IMR-90 (cell line): Measurements from ENCODE around the gene SPATA2L. TPM values are rescaled to one million over a fixed set of nuclear protein-coding genes. Genes with fewer than 3 reads are reported as not detected.
A peak's percentile ranks its signal among the peaks of the same experiment; 100 is the strongest.

Experiments used
- ATAC-seq: fragments of 200-7000 bp; cut with Tn5 transposase; 2 replicates; pipeline ENCODE4 v1.9.1; 2020; ENCODE audit warnings: low read depth, mild to moderate bottlenecking, moderate library complexity
- BruUV-seq: library from RNA; stranded (reverse); fragments of 400-500 nt; replicated peaks from 2 replicates; lab custom pipeline; 2021; lab: Mats Ljungman, UMichigan
- CTCF ChIA-PET: fragments of 300-600 bp; formaldehyde crosslinking; extraction: SDS; loops from one replicate; lab custom pipeline; 2021; ENCODE audit warnings: antibody characterized with exemption; lab: Yijun Ruan, JAX
- POLR2A ChIA-PET: fragments of 300-600 bp; sonication (Branson Sonifier 250); formaldehyde crosslinking; loops from one replicate; lab custom pipeline; 2022; ENCODE audit warnings: antibody characterized with exemption; ENCODE audit not compliant: unreplicated experiment; lab: Charles Lee
- DNase-seq: peaks from one replicate; pipeline ENCODE4 v3.0.0; 2013
- H2AFZ ChIP-seq: replicated peaks from 2 replicates; pipeline ENCODE3; 2013; ENCODE audit warnings: low read length, mild to moderate bottlenecking; ENCODE audit not compliant: poor library complexity
- H2AK5ac ChIP-seq: 2 replicates; pipeline ENCODE4 v1.6.1; 2013; ENCODE audit warnings: low read depth, low read length, inconsistent platforms
- H2AK9ac ChIP-seq: replicated peaks from 2 replicates; pipeline ENCODE3; 2013; ENCODE audit warnings: mild to moderate bottlenecking, low read depth, low read length, moderate library complexity; ENCODE audit not compliant: poor library complexity
- H2BK120ac ChIP-seq: 2 replicates; pipeline ENCODE4 v1.6.1; 2013; ENCODE audit warnings: low read depth, low read length, inconsistent platforms
- H2BK15ac ChIP-seq: 3 replicates; pipeline ENCODE4 v1.6.1; 2013; ENCODE audit warnings: low read depth, low read length, inconsistent platforms
- H2BK20ac ChIP-seq: 2 replicates; pipeline ENCODE4 v1.6.1; 2013; ENCODE audit warnings: low read depth, mild to moderate bottlenecking, inconsistent platforms, low read length, moderate library complexity
- H2BK5ac ChIP-seq: 2 replicates; pipeline ENCODE4 v1.6.1; 2013; ENCODE audit warnings: mild to moderate bottlenecking, low read depth, low read length, inconsistent platforms; ENCODE audit not compliant: poor library complexity, severe bottlenecking
- H3K14ac ChIP-seq: replicated peaks from 2 replicates; pipeline ENCODE4 v1.6.1; 2013; ENCODE audit warnings: low read depth, low read length, inconsistent platforms
- H3K18ac ChIP-seq: 2 replicates; pipeline ENCODE4 v1.6.1; 2013; ENCODE audit warnings: low read depth, low read length, control low read depth
- H3K23ac ChIP-seq: 2 replicates; pipeline ENCODE4 v1.6.1; 2013; ENCODE audit warnings: low read depth, low read length, inconsistent platforms
- H3K27ac ChIP-seq: 2 replicates; pipeline ENCODE4 v1.5.1; 2013; ENCODE audit warnings: mild to moderate bottlenecking, control low read depth, low read length; ENCODE audit not compliant: insufficient read depth
- H3K27me3 ChIP-seq: 2 replicates; pipeline ENCODE4 v1.6.1; 2013; ENCODE audit warnings: low read length; ENCODE audit not compliant: control insufficient read depth, insufficient read depth
- H3K36me3 ChIP-seq: 2 replicates; pipeline ENCODE4 v1.6.1; 2013; ENCODE audit warnings: low read length, mixed read lengths; ENCODE audit not compliant: control insufficient read depth, insufficient read depth
- H3K4ac ChIP-seq: 2 replicates; pipeline ENCODE4 v1.6.1; 2013; ENCODE audit warnings: low read depth, low read length, inconsistent platforms
- H3K4me1 ChIP-seq: 2 replicates; pipeline ENCODE4 v1.6.1; 2013; ENCODE audit warnings: low read length, mixed read lengths; ENCODE audit not compliant: control insufficient read depth, insufficient read depth
- H3K4me2 ChIP-seq: 2 replicates; pipeline ENCODE4 v1.6.1; 2013; ENCODE audit warnings: low read depth, mild to moderate bottlenecking, control low read depth, low read length, moderate library complexity
- H3K4me3 ChIP-seq: 2 replicates; pipeline ENCODE4 v1.5.1; 2013; ENCODE audit warnings: low read depth, mild to moderate bottlenecking, control low read depth, low read length, moderate library complexity; ENCODE audit not compliant: insufficient read depth
- H3K56ac ChIP-seq: 2 replicates; pipeline ENCODE4 v1.6.1; 2013; ENCODE audit warnings: low read length, inconsistent platforms; ENCODE audit not compliant: insufficient read depth; ENCODE audit errors: extremely low read depth
- H3K79me1 ChIP-seq, 2 experiments: 2 replicates each; pipeline ENCODE4 v1.6.1; 2013; ENCODE audit warnings: low read length in 2 of 2, inconsistent platforms in 1 of 2, low read depth in 1 of 2
- H3K9ac ChIP-seq: 2 replicates; pipeline ENCODE4 v1.6.1; 2013; ENCODE audit warnings: low read depth, low read length, control low read depth
- H3K9me1 ChIP-seq: 2 replicates; pipeline ENCODE4 v1.6.1; 2013; ENCODE audit warnings: low read length, inconsistent platforms; ENCODE audit not compliant: insufficient read depth
- H3K9me3 ChIP-seq: 2 replicates; pipeline ENCODE4 v1.6.1; 2013; ENCODE audit warnings: low read length; ENCODE audit not compliant: control insufficient read depth, insufficient read depth
- H4K20me1 ChIP-seq: 2 replicates; pipeline ENCODE4 v1.6.1; 2013; ENCODE audit warnings: low read length, inconsistent platforms; ENCODE audit not compliant: insufficient read depth
- H4K5ac ChIP-seq: 2 replicates; pipeline ENCODE4 v1.6.1; 2013; ENCODE audit warnings: mild to moderate bottlenecking, low read depth, low read length, control low read depth
- H4K8ac ChIP-seq, 2 experiments: 2 replicates each; pipeline ENCODE4 v1.6.1; 2013; ENCODE audit warnings: low read depth in 2 of 2, low read length in 2 of 2, control low read depth in 1 of 2, inconsistent platforms in 1 of 2
- H4K91ac ChIP-seq: 2 replicates; pipeline ENCODE4 v1.6.1; 2013; ENCODE audit warnings: low read depth, low read length, inconsistent platforms; ENCODE audit not compliant: insufficient read depth
- BHLHE40 ChIP-seq: fragments of 150-350 bp; IDR thresholded peaks from 2 replicates; pipeline ENCODE4 v1.6.1; 2016; ENCODE audit warnings: mild to moderate bottlenecking, low read depth, low read length
- CHD1 ChIP-seq: IDR thresholded peaks from 2 replicates; pipeline ENCODE4 v1.6.1; 2012; ENCODE audit warnings: low read depth, low read length, improper control_type of control experiment
- ELK1 ChIP-seq: fragments of 150-350 bp; IDR thresholded peaks from 2 replicates; pipeline ENCODE4 v1.6.1; 2016; ENCODE audit warnings: low read depth, mild to moderate bottlenecking, low read length, moderate library complexity, borderline replicate concordance
- FOS ChIP-seq: fragments of 150-350 bp; IDR thresholded peaks from 2 replicates; pipeline ENCODE4 v1.6.1; 2016; ENCODE audit warnings: low read depth, low read length
- MAFK ChIP-seq: IDR thresholded peaks from 2 replicates; pipeline ENCODE4 v1.6.1; 2012; ENCODE audit warnings: low read depth, low read length, improper control_type of control experiment
- MXI1 ChIP-seq: IDR thresholded peaks from 2 replicates; pipeline ENCODE4 v1.6.1; 2012; ENCODE audit warnings: low read depth, mild to moderate bottlenecking, low read length, moderate library complexity, borderline replicate concordance
- NFE2L2 ChIP-seq: fragments of 150-350 bp; IDR thresholded peaks from 2 replicates; pipeline ENCODE4 v1.6.1; 2016; ENCODE audit warnings: low read depth, mild to moderate bottlenecking, low read length
- POLR2A ChIP-seq: IDR thresholded peaks from 2 replicates; pipeline ENCODE4 v1.6.1; 2012; ENCODE audit warnings: mild to moderate bottlenecking, low read depth, low read length
- RCOR1 ChIP-seq: IDR thresholded peaks from 2 replicates; pipeline ENCODE4 v1.6.1; 2012; ENCODE audit warnings: mild to moderate bottlenecking, low read length, improper control_type of control experiment; ENCODE audit not compliant: insufficient replicate concordance
- RFX5 ChIP-seq: IDR thresholded peaks from 2 replicates; pipeline ENCODE4 v1.8.0; 2012; ENCODE audit warnings: low read depth, mild to moderate bottlenecking, low read length, moderate library complexity
- WGBS, 2 experiments: methylation state at CpG; one replicate each; pipeline versions ENCODE4 v1.1.5 to v1.1.7; 2013; ENCODE audit warnings: missing lambda C conversion rate in 2 of 2; ENCODE audit not compliant: insufficient read length in 1 of 2; ENCODE audit errors: extremely low coverage in 2 of 2; 5-methylcytosine and 5-hydroxymethylcytosine counted together
- dilution Hi-C: fragments of 300-500 bp; cut with HindIII; formaldehyde crosslinking; loops from one replicate; pipeline ENCODE4 v1.14.3; 2018; ENCODE audit warnings: low sequenced_read_pairs; ENCODE audit not compliant: unreplicated experiment
- in situ Hi-C: fragments of 300-500 bp; cut with MboI; formaldehyde crosslinking; loops from 3 replicates; pipeline ENCODE4 v1.14.3; 2019; ENCODE audit warnings: low sequenced_read_pairs, inconsistent platforms, mixed read lengths
- intact Hi-C: fragments of 100-400 bp; cut with micrococcal nuclease; formaldehyde crosslinking; loops from 2 replicates; pipeline ENCODE4 v1.10.0; 2022
- polyA plus RNA-seq, 3 experiments: library from polyadenylated mRNA; depleted of rRNA; stranded (reverse); fragments of >200 nt; gene quantifications; 2 replicates each; pipeline ENCODE4 v1.2.3, GENCODE V29; 2012; ENCODE audit warnings: low replicate concordance in 1 of 3
- total RNA-seq: library from RNA; depleted of rRNA; stranded (reverse); fragments of >200 nt; gene quantifications from 2 replicates; pipeline ENCODE4 v1.2.3, GENCODE V29; 2012

Gene SPATA2L
- total and polyA plus RNA-seq, 2 of the 4 experiments (the other 2 are of a cell fraction): 4.8 to 6.9 TPM

GRCh38 chr16:89722392-89723278 is 21.1 kb upstream of the SPATA2L start:
- peaks cover 17% of the 10 kb centered on the region for H3K4me1 ChIP-seq
- peaks cover 41 to 71% of the 10 kb centered on the region in 2 experiments for H3K79me1 ChIP-seq
- peak overlapping the region; percentile 35 for H3K23ac ChIP-seq
- no TSS peak for BruUV-seq
- no peak overlapping the region for H4K91ac ChIP-seq
- H4K20me1 ChIP-seq: peaks cover 33% of the 10 kb centered on the region
- H3K18ac ChIP-seq: no peak overlapping the region
- no peak overlapping the region for H2BK120ac ChIP-seq
- H3K27ac ChIP-seq: peak overlapping the region; percentile 75; the same call in 1 of the 2 replicates
- DNase-seq (peak; percentile 16), ATAC-seq (no peak)
- H4K5ac ChIP-seq: no peak overlapping the region
- peak overlapping the region; percentile 56 for H2BK5ac ChIP-seq
- dilution Hi-C loops: no loop called here
- CTCF ChIA-PET: no interaction called here
- H2AFZ ChIP-seq: peak overlapping the region; percentile 80
- peaks cover 31% of the 10 kb centered on the region for H3K36me3 ChIP-seq
- peak overlapping the region; percentile 33; the same call in 1 of the 2 replicates for H3K4ac ChIP-seq
- no peaks in the 10 kb centered on the region for H3K27me3 ChIP-seq
- H3K14ac ChIP-seq: no peak overlapping the region; the same call in 1 of the 2 replicates
- POLR2A ChIA-PET: no interaction called here
- 0 out of 2 replicates have a peak, but pooled peaks cover 3% of the 10 kb centered on the region for H3K9me1 ChIP-seq
- H4K8ac ChIP-seq: peak overlapping the region in 1 of 2 experiments; percentile 48; a peak in 1 of 4 replicates
- no peak overlapping the region for H2BK20ac ChIP-seq
- intact Hi-C loops: loop anchor here (5.0 to 10.0 kb wide), 2 partner anchors 92 to 140 kb away; partner anchors contain the start of gene FANCA
- no peak overlapping the region; the same call in 1 of the 2 replicates for H3K56ac ChIP-seq
- peak overlapping the region; percentile 45 for H3K9ac ChIP-seq
- peak overlapping the region; percentile 32; the same call in 1 of the 2 replicates for H2AK5ac ChIP-seq
- H2BK15ac ChIP-seq: no peak overlapping the region
- TF ChIP-seq MXI1 (no peak), RCOR1 (no peak), ELK1 (no peak), POLR2A (no peak), MAFK (no peak), FOS (no peak), NFE2L2 (no peak), BHLHE40 (no peak), RFX5 (no peak), CHD1 (no peak)
- peak overlapping the region; percentile 96 for H3K4me2 ChIP-seq
- WGBS, 2 experiments: 29% methylated on average over 34 of the region's 56 CpGs; no CpG with 5 or more reads in 1 of the 2 experiments
- in situ Hi-C loops: no loop called here
- no peaks in the 10 kb centered on the region for H3K9me3 ChIP-seq
- H3K4me3 ChIP-seq: peak overlapping the region; percentile 94
- peak overlapping the region; percentile 91 for H2AK9ac ChIP-seq
